HG03469 (cell line): ENCODE data around the gene GPC6.

Experiments
- ATAC-seq: cut with Tn5 transposase; IDR thresholded peaks from one replicate; pipeline ENCODE4 v1.9.1; 2021; ENCODE audit warnings: mild to moderate bottlenecking, moderate library complexity, moderate number of reproducible peaks; ENCODE audit not compliant: unreplicated experiment

The GPC6 gene

GRCh38 chr13:93228643-93228937 is 2.0 kb downstream of the GPC6 start:
- ATAC-seq: no peak

GRCh38 chr13:93230261-93230855 is 3.8 kb downstream of the GPC6 start:
- ATAC-seq: no peak

- ATAC-seq: no peak
Observed at GRCh38 chr13:93231867-93232266, 5.3 kb downstream of the GPC6 start.

- ATAC-seq: no peak
Observed at GRCh38 chr13:93233997-93234416, 7.4 kb downstream of the GPC6 start.

GRCh38 chr13:93234459-93234858 is 7.9 kb downstream of the GPC6 start:
- no peak for ATAC-seq

GRCh38 chr13:93235258-93236015 is 8.8 kb downstream of the GPC6 start:
- ATAC-seq: no peak

- no peak for ATAC-seq
Observed at GRCh38 chr13:93238711-93239110, 12.1 kb downstream of the GPC6 start.

- no peak for ATAC-seq
Observed at GRCh38 chr13:93243375-93244063, 16.9 kb downstream of the GPC6 start.

- ATAC-seq: no peak
Observed at GRCh38 chr13:93244141-93244917, 17.7 kb downstream of the GPC6 start.

GRCh38 chr13:93244918-93245280 is 18.3 kb downstream of the GPC6 start:
- no peak for ATAC-seq

GRCh38 chr13:93246069-93246468 is 19.5 kb downstream of the GPC6 start:
- no peak for ATAC-seq

GRCh38 chr13:93248627-93249047 is 22.0 kb downstream of the GPC6 start:
- no peak for ATAC-seq

GRCh38 chr13:93249364-93250306 is 23.0 kb downstream of the GPC6 start:
- no peak for ATAC-seq

GRCh38 chr13:93254775-93255174 is 28.2 kb downstream of the GPC6 start:
- ATAC-seq: no peak

GRCh38 chr13:93256998-93257397 is 30.4 kb downstream of the GPC6 start:
- no peak for ATAC-seq

- ATAC-seq: no peak
Observed at GRCh38 chr13:93259527-93260080, 33.0 kb downstream of the GPC6 start.

GRCh38 chr13:93260591-93260990 is 34.0 kb downstream of the GPC6 start:
- ATAC-seq: no peak

- no peak for ATAC-seq
Observed at GRCh38 chr13:93262729-93263345, 36.2 kb downstream of the GPC6 start.

GRCh38 chr13:93264876-93265275 is 38.3 kb downstream of the GPC6 start:
- no peak for ATAC-seq

GRCh38 chr13:93265800-93266199 is 39.2 kb downstream of the GPC6 start:
- no peak for ATAC-seq
